WI38 (cell line): Measurements from ENCODE around the gene ZP2.
"Not testable (repeated sequence)": the region's sequence is repeated elsewhere in the genome, so short reads cannot be mapped to it uniquely, and the experiment has no call there.

Experiments
- H3K4me3 ChIP-seq: 2 replicates; pipeline ENCODE4 v1.5.1; 2011; ENCODE audit warnings: low read depth, mild to moderate bottlenecking, control low read depth, low read length
- TF ChIP-seq, protein P1 (sequence below): IDR thresholded peaks from 2 replicates; pipeline ENCODE4 v1.5.1; 2012; ENCODE audit warnings: low read depth, mild to moderate bottlenecking, control low read depth, low read length

ZP2 gene

GRCh38 chr16:21156767-21157467 is 54.5 kb downstream of the ZP2 start:
- TF ChIP-seq, protein P1, sequence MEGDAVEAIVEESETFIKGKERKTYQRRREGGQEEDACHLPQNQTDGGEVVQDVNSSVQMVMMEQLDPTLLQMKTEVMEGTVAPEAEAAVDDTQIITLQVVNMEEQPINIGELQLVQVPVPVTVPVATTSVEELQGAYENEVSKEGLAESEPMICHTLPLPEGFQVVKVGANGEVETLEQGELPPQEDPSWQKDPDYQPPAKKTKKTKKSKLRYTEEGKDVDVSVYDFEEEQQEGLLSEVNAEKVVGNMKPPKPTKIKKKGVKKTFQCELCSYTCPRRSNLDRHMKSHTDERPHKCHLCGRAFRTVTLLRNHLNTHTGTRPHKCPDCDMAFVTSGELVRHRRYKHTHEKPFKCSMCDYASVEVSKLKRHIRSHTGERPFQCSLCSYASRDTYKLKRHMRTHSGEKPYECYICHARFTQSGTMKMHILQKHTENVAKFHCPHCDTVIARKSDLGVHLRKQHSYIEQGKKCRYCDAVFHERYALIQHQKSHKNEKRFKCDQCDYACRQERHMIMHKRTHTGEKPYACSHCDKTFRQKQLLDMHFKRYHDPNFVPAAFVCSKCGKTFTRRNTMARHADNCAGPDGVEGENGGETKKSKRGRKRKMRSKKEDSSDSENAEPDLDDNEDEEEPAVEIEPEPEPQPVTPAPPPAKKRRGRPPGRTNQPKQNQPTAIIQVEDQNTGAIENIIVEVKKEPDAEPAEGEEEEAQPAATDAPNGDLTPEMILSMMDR = peak; percentile 51
- no peak overlapping the region for H3K4me3 ChIP-seq

GRCh38 chr16:21156011-21156410 is 55.4 kb downstream of the ZP2 start:
- H3K4me3 ChIP-seq = not testable (repeated sequence)

- H3K4me3 ChIP-seq = not testable (repeated sequence)
These were observed 58.1 kb downstream of the ZP2 start for GRCh38 chr16:21153124-21153729.

- not testable (repeated sequence) for H3K4me3 ChIP-seq
These were observed 59.0 kb downstream of the ZP2 start for GRCh38 chr16:21152160-21153030.

DNA sequence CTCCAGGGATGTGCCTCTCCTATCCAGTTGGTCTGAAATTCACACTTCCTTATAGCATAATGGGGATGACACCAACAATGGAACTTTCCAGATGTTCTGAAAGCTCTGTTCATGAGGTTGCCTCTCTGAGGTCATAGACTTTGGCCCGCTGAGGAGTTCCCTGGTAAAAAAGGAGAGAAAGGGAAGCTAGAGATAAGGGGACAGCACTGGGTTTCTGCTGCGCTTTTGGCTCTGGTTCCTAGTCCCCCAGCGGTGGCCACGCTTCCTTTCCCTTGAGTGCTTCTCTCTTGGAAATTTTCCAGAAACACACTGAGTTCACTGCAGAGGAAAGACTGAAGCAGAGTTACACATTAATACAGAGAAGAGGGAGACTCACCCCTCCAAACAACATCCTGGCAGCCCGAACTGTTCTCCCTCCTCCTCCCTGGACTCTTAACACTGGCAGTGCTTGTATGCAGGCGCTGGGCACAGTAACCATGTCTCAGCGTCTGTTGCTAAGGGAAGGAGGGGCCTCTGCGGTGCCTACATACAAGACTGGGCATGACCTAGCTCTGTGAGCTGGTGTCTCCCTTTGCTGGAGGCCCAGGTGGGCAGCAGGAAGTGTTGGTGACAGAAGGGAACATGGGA is 60.9 kb downstream of the ZP2 start, which contains the start of gene DNAH3:
Gene DNAH3 (minus strand): TSS at position 472 of the 627 bp plus-strand sequence. CDS start 527 bp downstream, outside the sequence.
- H3K4me3 ChIP-seq = no peak within 1 kb of the TSS
- TF ChIP-seq, protein P1 = no peak
